AG10803 (cell line): Measurements from ENCODE around the gene YEATS4.

ENCODE experiments used
- DNase-seq: peaks from one replicate; pipeline ENCODE4 v3.0.0; 2010; ENCODE audit warnings: low read depth
- H3K4me3 ChIP-seq: 2 replicates; pipeline ENCODE4 v1.5.1; 2011; ENCODE audit warnings: mild to moderate bottlenecking, low read length, control low read depth
- CTCF ChIP-seq: conservative IDR thresholded peaks from 2 replicates; pipeline ENCODE4 v1.5.1; 2011; ENCODE audit warnings: mild to moderate bottlenecking, low read length, control low read depth, inconsistent platforms

YEATS4 gene

GRCh38 chr12:69337311-69338090 is 22.0 kb upstream of the YEATS4 start:
- H3K4me3 ChIP-seq: no peak overlapping the region
- no peak for TF ChIP-seq CTCF
- no peak for DNase-seq

GRCh38 chr12:69338120-69338859 is 21.3 kb upstream of the YEATS4 start:
- TF ChIP-seq CTCF: no peak
- no peak overlapping the region for H3K4me3 ChIP-seq
- no peak for DNase-seq

- TF ChIP-seq CTCF: no peak
These were observed 20.6 kb upstream of the YEATS4 start for GRCh38 chr12:69338936-69339335.

GRCh38 chr12:69339999-69340398 is 19.5 kb upstream of the YEATS4 start:
- no peak for DNase-seq
- no peak overlapping the region for H3K4me3 ChIP-seq
- no peak for TF ChIP-seq CTCF

More at GRCh38 chr12:69338936-69339335, 20.6 kb upstream of the YEATS4 start:
- DNase-seq: no peak
- H3K4me3 ChIP-seq: no peak overlapping the region

GRCh38 chr12:69341328-69341727 is 18.2 kb upstream of the YEATS4 start:
- TF ChIP-seq CTCF: no peak
- no peak overlapping the region for H3K4me3 ChIP-seq
- no peak for DNase-seq

- no peak for DNase-seq
- TF ChIP-seq CTCF: no peak
- H3K4me3 ChIP-seq: no peak overlapping the region
These were observed 17.1 kb upstream of the YEATS4 start for GRCh38 chr12:69342421-69342820.

GRCh38 chr12:69343357-69343756 is 16.2 kb upstream of the YEATS4 start:
- no peak overlapping the region for H3K4me3 ChIP-seq
- no peak for DNase-seq
- no peak for TF ChIP-seq CTCF
